ENCODE measurements around the gene MGAT4C. TPM values are rescaled to one million over a fixed set of nuclear protein-coding genes. Genes with fewer than 3 reads are reported as not detected.

MGAT4C gene
- total RNA-seq, 1 donor from 2014 or later, result not detected

DNA sequence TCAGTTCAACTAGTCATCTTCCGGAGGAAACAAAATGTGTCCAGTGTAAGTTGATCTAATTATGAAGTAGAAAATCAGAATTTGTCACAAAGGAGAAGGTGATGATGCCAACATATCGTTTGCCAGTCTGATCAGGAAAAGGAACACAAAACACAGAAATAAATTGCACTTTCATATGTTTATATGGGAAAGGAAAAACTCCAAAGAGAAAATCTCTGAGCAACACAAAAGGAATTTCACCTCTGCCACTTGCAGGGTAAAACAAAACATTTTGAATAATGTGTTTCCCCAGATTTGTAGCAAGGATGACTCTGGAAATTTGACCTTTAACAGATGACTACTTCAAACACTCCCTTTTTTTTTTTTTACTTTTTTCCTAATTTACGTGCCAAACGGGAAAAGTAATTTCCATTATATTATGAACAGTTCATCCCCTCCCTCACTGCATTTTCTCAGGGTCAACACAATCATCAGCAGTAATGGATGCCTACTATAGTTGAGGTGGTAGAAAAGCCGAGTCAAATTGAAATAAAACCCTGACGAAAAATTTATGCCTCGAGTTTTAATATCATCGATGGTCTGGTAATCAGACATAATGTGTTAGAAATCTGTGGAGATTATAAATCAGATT is 25.6 kb downstream of the MGAT4C start:
- DNase-seq (ENCODE audit: low read depth), result peak; percentile 26

DNA sequence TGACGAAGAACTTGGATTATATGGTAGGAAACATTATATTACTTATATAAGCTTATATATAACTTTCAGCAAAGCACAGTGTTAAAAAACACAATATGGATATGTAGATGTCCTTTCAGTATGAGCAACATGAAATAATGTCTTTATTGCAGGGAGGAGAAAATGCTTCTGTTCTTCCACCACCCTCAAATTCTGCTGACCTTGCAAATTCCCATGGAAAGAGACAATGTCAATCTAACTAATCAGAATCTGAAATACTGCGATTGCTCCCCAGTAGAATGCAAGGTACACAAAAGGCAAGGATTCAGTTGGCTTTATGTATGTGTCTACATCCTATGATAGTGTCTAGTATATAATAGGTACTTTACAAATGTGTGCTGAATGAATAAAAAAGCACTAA is 26.4 kb downstream of the MGAT4C start:
- TF ChIP-seq, protein P1, sequence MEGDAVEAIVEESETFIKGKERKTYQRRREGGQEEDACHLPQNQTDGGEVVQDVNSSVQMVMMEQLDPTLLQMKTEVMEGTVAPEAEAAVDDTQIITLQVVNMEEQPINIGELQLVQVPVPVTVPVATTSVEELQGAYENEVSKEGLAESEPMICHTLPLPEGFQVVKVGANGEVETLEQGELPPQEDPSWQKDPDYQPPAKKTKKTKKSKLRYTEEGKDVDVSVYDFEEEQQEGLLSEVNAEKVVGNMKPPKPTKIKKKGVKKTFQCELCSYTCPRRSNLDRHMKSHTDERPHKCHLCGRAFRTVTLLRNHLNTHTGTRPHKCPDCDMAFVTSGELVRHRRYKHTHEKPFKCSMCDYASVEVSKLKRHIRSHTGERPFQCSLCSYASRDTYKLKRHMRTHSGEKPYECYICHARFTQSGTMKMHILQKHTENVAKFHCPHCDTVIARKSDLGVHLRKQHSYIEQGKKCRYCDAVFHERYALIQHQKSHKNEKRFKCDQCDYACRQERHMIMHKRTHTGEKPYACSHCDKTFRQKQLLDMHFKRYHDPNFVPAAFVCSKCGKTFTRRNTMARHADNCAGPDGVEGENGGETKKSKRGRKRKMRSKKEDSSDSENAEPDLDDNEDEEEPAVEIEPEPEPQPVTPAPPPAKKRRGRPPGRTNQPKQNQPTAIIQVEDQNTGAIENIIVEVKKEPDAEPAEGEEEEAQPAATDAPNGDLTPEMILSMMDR (conservative IDR thresholded peaks at IDR 0.05; ENCODE audit: low read depth, low read length), result no peak
- H3K4me3 ChIP-seq (ENCODE audit: low read depth, low read length), result no peak overlapping the region
- no peak for DNase-seq (ENCODE audit: low read depth)

More for the DNA sequence above, 25.6 kb downstream of the MGAT4C start:
- H3K4me3 ChIP-seq (ENCODE audit: low read depth, low read length), result no peak overlapping the region
- TF ChIP-seq, protein P1 (conservative IDR thresholded peaks at IDR 0.05; ENCODE audit: low read depth, low read length), result no peak

DNA sequence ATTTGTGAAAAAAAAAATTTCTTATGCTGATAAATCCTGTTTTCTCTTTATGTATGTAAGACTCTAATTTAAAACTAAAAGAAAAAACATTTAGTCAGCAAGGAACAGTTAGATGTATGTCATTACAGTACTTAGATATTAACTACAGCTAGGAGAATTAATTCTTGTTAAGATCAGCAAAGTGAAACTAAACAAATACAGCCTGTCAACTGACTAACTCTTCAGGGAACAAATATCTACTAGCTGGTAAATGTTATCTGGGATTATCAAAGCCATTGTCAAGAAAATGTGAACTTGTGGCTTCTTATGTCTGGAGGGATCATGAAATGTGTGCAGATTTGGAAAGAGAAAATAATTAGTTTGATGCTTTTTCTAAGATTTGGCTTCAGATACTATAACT is 27.5 kb downstream of the MGAT4C start:
- no peak for DNase-seq (ENCODE audit: low read depth)
- H3K4me3 ChIP-seq (ENCODE audit: low read depth, low read length), result no peak overlapping the region
- TF ChIP-seq, protein P1 (conservative IDR thresholded peaks at IDR 0.05; ENCODE audit: low read depth, low read length), result no peak

DNA sequence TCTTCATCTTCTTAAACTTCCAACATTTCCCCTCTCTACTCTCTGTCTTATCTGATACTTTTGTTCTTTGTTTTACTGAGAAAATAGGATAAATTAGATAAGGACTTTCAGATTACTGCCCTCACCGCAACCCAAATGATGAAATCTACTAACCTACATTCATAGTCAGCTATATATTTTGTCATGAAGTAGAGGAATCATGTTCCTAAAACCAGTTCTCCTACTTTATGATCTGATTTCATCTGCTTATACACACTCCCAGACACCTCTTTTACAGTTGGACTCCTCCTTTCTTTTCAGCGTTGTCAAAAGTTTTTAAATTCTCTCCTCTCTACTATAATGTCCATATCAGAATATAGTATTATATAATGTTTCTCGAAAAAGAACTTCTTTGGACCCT is 29.7 kb downstream of the MGAT4C start:
- no peak for DNase-seq (ENCODE audit: low read depth)
- H3K4me3 ChIP-seq (ENCODE audit: low read depth, low read length), result no peak overlapping the region
- TF ChIP-seq, protein P1 (conservative IDR thresholded peaks at IDR 0.05; ENCODE audit: low read depth, low read length), result no peak

DNA sequence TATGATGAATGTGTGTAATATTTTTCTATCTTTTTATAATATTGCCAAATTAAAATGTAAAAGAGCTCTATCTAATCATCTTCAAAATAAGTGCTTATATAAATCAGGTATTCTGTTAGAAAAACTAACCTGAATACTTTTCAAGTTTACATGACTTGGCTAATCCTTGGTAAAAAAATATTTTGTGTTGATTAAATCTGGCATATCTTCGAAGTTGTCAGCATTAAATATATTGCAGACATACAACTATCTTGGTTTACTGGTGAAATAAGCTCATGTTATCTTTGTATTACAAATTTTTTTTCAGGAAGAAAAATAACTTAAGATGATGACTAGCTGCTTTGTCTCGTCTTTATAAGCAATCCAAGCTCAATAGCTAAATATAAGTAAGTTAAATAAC is 39.6 kb downstream of the MGAT4C start:
- TF ChIP-seq, protein P1 (conservative IDR thresholded peaks at IDR 0.05; ENCODE audit: low read depth, low read length), result no peak
- H3K4me3 ChIP-seq (ENCODE audit: low read depth, low read length), result no peak overlapping the region
- DNase-seq (ENCODE audit: low read depth), result no peak

DNA sequence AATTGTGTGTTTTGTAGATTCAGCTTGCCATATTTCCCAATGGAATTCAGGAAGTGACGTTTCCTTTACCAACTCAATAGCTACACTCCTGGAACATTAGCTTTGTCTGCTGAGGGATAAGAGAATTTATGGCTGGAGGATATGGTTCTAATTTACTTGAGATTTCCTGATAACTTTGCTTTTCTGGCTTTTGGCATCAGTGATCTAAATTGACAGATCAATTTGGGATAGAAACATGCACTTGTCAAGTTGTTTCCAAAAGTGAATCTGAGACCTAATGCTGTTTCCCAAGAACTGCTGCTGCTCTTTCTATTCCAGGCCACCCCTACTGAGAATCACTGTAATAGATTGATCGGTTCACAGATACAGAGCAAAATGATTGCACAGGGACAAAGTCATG is 43.2 kb downstream of the MGAT4C start:
- H3K4me3 ChIP-seq (ENCODE audit: low read depth, low read length), result no peak overlapping the region
- no peak for DNase-seq (ENCODE audit: low read depth)
- TF ChIP-seq, protein P1 (conservative IDR thresholded peaks at IDR 0.05; ENCODE audit: low read depth, low read length), result no peak
